Activated CD8-positive, alpha-beta memory T cell treated with anti-CD3 and anti-CD28 coated beads, Interleukin-2, amount 50 U/mL, for 48 hours (primary cell): Measurements from ENCODE around the gene SREBF2.

Experiments
- DNase-seq: peaks from one replicate; pipeline ENCODE4 v3.0.0-alpha.2; 2020

SREBF2 gene

DNA sequence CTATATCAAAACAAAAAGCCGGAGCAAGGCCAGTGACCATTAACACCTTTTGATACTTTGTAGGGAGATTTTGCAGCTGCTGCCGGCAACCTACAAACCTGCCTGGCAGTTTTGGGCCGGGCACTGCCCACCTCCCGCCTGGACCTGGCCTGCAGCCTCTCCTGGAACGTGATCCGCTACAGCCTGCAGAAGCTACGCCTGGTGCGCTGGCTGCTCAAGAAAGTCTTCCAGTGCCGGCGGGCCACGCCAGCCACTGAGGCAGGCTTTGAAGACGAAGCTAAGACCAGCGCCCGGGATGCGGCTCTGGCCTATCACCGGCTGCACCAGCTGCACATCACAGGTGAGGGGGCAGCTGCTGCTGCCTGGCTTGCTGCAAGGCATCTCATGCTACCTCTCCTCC, 47.7 kb downstream of the SREBF2 start:
- no peak for DNase-seq

DNA sequence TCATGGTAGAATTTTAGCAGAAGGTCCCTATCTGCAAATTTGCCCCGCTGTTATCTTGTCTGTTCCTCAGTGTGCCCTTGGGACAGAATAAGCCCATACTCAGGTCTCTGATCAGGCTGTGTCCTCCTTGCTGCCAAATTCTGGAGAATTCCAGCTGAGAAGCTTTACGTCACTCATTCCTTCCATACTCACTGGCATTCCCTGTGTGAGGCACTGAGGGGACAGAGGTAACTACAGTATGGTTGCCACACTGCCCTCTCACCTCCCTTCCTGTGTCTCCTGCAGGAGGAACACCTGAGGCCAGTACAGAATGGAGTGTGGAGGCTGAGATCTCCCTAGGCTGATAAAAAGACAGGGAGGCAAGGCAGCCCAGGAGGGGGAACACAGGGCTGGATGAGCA, 50.5 kb downstream of the SREBF2 start:
- no peak for DNase-seq

- no peak for DNase-seq
These were observed 52.2 kb downstream of the SREBF2 start for GRCh38 chr22:41885116-41885515.

GRCh38 chr22:41885516-41885915, 52.6 kb downstream of the SREBF2 start:
- DNase-seq = no peak

DNA sequence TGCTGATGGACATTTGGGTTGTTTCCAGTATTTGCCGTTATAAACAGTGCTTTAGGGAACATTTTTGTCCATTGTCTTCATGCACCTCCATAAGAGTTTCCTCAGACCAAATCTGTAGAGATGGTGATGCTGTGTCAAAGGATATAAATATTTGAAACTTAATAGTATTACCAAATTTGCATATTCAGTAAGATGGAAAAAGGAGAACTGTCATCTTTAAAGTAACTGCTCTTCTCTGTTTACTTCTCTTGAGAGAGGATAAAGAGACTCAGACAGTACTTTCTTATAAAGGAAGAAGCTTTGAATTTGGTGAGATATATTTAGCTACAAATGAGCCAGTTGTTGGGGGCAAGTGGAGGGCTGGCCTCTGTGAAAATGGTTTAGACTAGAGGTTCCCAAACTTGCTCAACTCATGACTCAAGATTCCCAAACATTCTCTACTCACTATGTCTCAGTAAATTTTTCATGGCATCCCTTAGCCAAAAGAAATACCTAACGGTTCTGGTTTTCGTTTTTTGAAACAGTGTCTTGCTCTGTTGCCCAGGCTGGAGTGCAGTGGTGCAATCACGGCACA, 55.8 kb downstream of the SREBF2 start:
- no peak for DNase-seq

- DNase-seq = no peak
These were observed 58.5 kb downstream of the SREBF2 start for GRCh38 chr22:41891407-41891806.

DNA sequence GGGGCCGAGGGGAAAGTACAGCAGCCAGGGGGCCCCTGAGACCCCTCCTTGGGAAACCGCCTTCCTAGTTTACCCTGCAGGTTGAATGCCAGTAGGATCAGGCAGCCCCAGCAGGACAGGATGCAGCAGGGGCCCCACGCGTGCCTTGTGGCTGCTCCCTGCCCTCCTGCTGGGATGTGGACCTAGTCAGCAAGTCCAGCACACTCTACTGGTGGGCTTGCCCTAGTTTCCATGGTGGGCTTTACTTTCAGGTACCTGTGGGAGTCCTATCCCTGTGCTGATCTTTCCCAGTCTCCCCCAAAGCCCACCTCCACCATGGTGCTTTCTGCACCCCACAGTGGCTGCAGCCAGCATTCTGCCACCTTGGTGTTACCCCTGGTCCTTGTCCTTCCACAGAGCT, 59.8 kb downstream of the SREBF2 start:
- DNase-seq = no peak

- DNase-seq = no peak
These were observed 60.9 kb downstream of the SREBF2 start for GRCh38 chr22:41893591-41894375.

DNA sequence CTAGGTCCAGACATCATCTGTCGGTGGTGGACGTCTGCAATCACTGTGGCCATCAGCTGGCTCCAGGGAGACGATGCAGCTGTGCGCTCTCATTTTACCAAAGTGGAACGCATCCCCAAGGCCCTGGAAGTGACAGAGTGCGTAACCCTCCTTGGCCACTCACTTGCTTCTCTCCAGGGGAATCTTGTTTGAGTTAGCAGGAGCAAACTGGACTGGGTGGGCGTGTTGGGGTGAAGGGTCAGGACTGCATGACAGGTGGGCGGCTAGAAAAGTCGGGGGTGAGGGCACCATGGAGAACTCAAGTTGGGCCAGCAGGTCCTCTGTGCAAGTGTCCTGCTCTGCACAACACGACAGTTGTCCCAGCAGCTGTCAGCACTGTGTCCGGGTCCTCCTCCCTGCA, 65.7 kb downstream of the SREBF2 start:
- DNase-seq = no peak

DNA sequence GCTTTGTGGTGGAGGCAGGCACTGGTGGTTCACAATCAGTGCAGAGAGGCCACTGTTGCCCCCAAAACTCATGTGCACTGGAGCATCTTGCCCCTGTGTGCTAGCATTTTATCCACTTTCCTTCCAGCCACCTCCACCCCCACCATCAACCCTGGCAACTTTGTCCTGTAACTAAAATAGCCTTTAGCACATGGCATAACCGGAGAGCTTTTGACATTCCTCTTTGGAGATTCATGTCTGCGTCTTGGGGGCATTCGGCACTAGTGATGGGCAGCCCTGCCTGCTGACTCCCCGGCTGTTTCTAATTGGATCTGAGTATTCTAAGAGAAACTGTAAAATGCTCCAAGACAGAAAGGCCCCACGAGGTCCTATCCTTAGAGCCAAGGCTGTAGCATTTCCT, 66.2 kb downstream of the SREBF2 start:
- no peak for DNase-seq

GRCh38 chr22:41899992-41900651, 67.2 kb downstream of the SREBF2 start:
- DNase-seq = no peak

DNA sequence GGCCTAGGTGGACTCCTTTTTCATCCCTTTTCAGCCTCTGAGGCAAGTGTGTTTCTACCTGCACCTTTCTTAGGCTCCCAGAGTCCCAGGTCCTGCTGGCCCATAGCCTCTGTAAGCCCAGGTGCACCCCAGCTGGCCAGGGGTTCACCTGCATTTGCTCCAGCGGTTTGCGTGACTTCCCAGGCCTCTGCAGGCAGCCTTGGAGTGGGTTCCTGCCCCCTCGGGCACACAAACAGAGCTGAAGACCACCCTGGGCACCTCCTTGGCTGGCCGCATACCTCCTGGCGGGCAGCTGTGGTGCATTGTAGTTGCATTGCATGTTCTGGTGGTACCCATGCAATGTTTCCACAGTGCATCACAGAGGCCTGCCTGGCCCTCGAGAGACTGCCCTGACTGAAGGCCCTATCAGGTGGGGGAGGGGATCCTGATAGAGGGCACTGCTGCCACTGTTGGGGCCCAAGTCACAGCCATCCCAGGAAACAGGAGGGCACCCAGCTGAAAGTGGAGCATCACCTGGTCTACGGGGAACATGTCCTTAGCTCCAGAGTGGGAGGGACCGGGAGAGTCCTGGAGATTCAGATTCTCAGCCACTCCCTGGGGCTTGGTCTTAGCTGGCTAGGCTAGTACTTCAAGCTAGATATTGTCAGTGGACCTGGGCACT, 67.9 kb downstream of the SREBF2 start:
- DNase-seq = no peak

GRCh38 chr22:41902016-41902415, 69.1 kb downstream of the SREBF2 start:
- no peak for DNase-seq

DNA sequence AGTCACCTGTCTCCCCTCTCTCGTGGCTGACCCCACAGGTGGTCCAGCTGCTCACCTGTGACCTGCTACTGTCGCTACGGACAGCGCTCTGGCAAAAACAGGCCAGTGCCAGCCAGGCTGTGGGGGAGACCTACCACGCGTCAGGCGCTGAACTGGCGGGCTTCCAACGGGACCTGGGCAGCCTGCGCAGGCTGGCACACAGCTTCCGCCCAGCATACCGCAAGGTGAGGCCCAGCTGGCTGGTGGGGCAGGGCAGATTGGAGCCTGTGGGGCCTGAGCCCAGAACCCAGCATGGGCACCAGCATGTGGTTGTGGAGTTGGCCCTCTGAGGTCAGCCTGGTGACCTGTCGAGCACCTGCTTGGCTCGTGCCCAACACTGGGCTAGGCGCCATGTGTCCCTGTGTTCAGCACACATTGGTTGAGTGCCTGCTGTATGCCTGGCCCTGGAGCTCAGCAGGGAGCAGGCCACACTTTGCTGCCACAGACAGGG, 70.1 kb downstream of the SREBF2 start:
- DNase-seq = no peak

DNA sequence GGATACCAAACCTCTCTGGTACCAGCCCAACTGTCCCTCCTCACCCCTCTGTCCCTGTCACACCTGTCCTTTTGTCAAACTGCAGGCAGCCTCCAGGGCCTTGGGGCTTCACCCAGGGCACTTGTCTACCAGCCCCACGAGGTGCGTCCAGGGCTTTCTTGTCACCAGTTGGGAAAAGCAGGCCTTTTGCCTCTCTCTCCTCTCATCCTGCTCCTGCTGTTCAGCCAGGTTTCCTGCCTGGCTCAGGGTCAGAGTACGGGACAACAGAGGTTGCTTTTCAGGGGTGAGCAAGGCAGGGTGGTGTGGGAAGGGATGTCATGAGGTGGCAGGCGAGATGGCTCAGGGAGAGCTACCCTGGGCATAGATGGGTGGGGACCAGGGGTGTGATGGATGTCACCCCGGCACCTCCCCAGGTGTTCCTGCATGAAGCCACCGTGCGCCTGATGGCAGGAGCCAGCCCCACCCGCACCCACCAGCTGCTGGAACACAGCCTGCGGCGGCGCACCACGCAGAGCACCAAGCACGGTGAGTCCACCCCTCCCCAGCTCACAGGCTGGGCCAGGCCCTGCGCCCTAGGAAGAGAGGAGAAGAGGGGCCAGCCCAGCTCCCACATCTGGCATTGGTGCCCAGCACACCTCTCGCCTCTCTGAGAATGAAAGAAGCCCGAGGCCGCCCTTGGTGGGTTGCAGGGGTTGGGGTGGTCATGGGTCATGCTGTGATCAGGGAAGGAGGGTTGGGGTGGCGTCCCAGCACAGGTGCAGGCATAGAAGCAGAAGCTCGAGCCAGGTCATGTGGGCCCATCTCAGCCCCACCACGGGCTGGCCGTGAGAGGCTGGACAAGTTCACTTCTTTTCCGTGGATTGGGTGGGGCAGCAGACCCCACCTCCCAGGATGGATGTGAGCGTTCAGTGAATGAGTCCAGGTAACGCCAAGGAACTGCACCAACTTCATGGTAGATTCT, 71.8 kb downstream of the SREBF2 start:
- no peak for DNase-seq

GRCh38 chr22:41905411-41906202, 72.7 kb downstream of the SREBF2 start:
- no peak for DNase-seq

DNA sequence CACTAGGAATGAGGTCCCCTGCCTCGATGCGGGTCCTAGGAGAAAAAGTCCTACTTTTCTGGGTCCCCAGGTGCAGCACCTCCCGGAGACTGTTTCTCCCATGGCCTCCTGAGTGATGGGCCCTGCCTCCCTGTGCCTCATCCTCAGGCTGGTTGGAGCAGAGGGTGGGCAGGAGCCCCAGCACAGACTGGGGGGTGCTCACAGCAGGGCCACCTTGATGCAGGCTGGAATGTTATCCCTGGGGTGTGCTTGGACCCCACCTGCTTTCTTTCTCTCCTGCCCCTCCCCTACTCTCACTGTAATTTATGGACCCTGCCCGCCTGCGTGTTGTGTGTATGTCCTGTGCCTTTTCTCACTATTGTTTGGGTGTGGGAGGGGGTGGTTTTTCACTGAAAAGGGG, 73.9 kb downstream of the SREBF2 start:
- DNase-seq = no peak

GRCh38 chr22:41907436-41908401, 74.8 kb downstream of the SREBF2 start:
- no peak for DNase-seq

- DNase-seq = peak; percentile 65
These were observed 75.8 kb downstream of the SREBF2 start for GRCh38 chr22:41908411-41909309.
